Measurements from ENCODE around the gene SMPDL3B.

- TF ChIP-seq CTCF (IDR thresholded peaks at IDR 0.05) (no peak), POLR2A (IDR thresholded peaks at IDR 0.05) (no peak)
Measured at GRCh38 chr1:27971674-27972073, 36.9 kb downstream of the SMPDL3B start.

Data from sigmoid colon (tissue), 3 donors.